ENCODE results near the gene CASP9.

DNA sequence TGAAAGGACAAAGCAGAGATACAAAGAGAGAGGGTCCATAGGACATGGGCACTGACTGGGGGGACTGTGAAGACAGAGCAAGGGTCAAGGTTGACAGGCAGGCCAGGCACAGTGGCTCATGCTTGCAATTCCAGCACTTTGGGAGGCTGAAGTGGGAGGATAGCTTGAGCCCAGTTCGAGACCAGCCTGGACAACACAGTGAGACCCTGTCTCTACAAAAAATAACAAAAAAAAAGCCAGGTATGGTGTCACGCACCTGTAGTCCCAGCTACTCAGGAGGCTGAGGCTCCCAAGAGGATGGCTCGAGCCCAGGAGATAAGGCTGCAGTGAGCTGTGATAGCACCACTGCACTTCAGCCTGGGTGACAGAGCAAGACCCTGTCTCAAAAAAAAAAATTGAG lies 4.4 kb downstream of the CASP9 start:
- TF ChIP-seq CTCF (conservative IDR thresholded peaks at IDR 0.05 in 1 of 2, IDR thresholded peaks at IDR 0.05 in 1 of 2; ENCODE audit: low read depth in 1 of 2, low read length in 2 of 2) (no peak), EZH2 (IDR thresholded peaks at IDR 0.05; ENCODE audit: low read length, missing control alignments) (no peak)
